Naive B cell (primary cell): ENCODE data around the gene GP9. TPM values are rescaled to one million over a fixed set of nuclear protein-coding genes. Genes with fewer than 3 reads are reported as not detected.

Experiments used
- ATAC-seq, 2 donors: fragments of 150-1000 bp; cut with Tn5 transposase; 2 replicates each; pipeline ENCODE4 v1.10.0; 2021; ENCODE audit warnings: low read depth in 2 of 2, mild to moderate bottlenecking in 2 of 2, moderate library complexity in 2 of 2
- DNase-seq: peaks from one replicate; pipeline ENCODE4 v3.0.0; 2022
- H3K27ac Mint-ChIP-seq, 6 donors: one replicate each; pipeline ENCODE4 v1.8.0; 2020 to 2022; ENCODE audit warnings: mild to moderate bottlenecking in 6 of 6, mixed read lengths in 6 of 6, moderate library complexity in 5 of 6, inconsistent platforms in 2 of 6
- H3K27me3 Mint-ChIP-seq, 3 donors: one replicate each; pipeline ENCODE4 v1.8.0; 2021 to 2022; ENCODE audit warnings: mixed read lengths in 3 of 3, mild to moderate bottlenecking in 1 of 3
- H3K36me3 Mint-ChIP-seq, 2 donors: one replicate each; pipeline ENCODE4 v1.8.0; 2020 to 2022; ENCODE audit warnings: mixed read lengths in 2 of 2, inconsistent platforms in 1 of 2, mild to moderate bottlenecking in 1 of 2
- H3K4me1 Mint-ChIP-seq, 3 donors: one replicate each; pipeline ENCODE4 v1.8.0; 2020 to 2022; ENCODE audit warnings: mixed read lengths in 3 of 3, inconsistent platforms in 1 of 3, mild to moderate bottlenecking in 1 of 3, moderate library complexity in 1 of 3
- H3K4me3 Mint-ChIP-seq, 8 donors: one replicate each; pipeline ENCODE4 v1.8.0; 2020 to 2022; ENCODE audit warnings: mild to moderate bottlenecking in 8 of 8, mixed read lengths in 8 of 8, moderate library complexity in 8 of 8, inconsistent platforms in 2 of 8
- H3K9me3 Mint-ChIP-seq, 7 donors: one replicate each; pipeline ENCODE4 v1.8.0; 2020 to 2022; ENCODE audit warnings: mixed read lengths in 7 of 7, mild to moderate bottlenecking in 5 of 7, inconsistent platforms in 2 of 7, moderate library complexity in 1 of 7
- polyA plus RNA-seq, 6 donors: library from polyadenylated mRNA; unstranded; fragments of 300-500 nt; fragmentation: Illumina TruSeq; gene quantifications; one replicate each; pipeline ENCODE4 v1.2.3, GENCODE V29; 2021; ENCODE audit warnings: low read depth in 6 of 6

The GP9 gene
- polyA plus RNA-seq: 1 to 10 TPM in 5 of 6 donors, under 1 TPM in 1; 0.99 to 6.8 (median 4.1) TPM

DNA sequence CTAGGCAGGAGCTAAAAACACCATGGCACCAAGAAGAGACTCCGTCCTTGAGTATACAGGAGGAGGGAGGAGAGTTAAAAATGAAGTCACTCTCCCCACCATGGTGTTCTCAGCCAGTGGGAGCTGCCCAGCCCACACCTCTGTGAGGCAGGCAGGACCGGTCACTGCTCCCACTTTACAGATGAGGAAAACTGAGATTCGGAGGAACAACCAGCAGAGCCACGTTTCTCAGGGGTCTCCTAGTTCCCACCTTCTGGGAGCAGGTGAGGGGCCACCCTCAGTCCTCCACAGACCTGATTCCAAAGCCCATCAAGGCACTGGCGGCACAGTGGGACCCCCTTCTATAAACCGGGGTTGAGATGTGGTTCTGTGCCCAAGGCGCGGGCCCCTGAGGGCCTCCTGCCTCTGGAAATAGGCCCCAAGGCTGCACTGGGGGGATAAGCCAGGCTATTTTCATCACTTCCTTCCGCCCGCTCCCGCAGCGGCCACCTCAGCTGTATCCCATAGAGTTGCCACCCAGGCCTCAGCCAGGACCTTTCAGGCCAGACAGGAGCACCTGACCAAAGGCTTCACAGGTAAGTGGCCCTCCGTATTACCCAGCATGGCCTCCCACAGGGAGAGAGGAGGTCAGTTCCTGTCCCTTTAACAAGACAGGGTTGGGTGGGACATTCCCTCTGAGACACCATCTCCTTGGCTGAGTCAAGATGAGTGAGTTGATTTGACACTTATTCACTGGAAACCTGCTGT lies at the start of gene GP9:
Gene GP9 (plus strand): TSS at position 504 of the 747 bp plus-strand sequence. CDS start 961 bp downstream, outside the sequence.
- Mint-ChIP-seq H3K36me3 (no peaks in the 10 kb centered on the region), H3K27ac (peak within 1 kb of the TSS in 3 of 6 donors; percentile 21 to 67 (median 62)), H3K4me1 (peaks cover 0 to 6% (median 4%) of the 10 kb centered on the region in 3 donors), H3K4me3 (peak within 1 kb of the TSS in 2 of 8 donors; percentile 25 to 50), H3K9me3 (no peaks in the 10 kb centered on the region), H3K27me3 (peaks cover 12 to 31% (median 19%) of the 10 kb centered on the region in 3 donors)
- DNase-seq: no peak
- no peak for ATAC-seq

DNA sequence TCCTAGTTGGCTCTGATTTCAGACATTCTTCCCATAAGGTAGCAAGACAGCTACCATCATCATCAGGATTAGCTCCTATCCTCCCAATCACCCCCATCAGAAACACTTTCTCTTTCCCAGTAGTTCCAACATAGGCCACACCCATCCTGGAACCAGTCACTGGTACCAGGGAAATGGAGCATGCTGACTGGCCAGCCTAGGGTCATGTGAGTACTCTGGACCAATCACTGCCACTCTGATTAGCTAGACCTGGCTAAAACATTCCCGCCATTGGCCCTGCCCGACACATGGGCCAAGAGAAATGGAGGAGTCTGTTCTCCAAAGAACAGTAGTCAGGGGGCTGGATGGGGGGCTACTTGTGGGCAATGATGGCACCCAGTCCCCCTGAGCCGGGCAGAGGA lies 47.1 kb upstream of the GP9 start:
- peaks cover 32 to 40% (median 36%) of the 10 kb centered on the region in 3 donors for H3K4me1 Mint-ChIP-seq
- H3K36me3 Mint-ChIP-seq: no peaks in the 10 kb centered on the region
- peaks cover 0 to 2% (median 0%) of the 10 kb centered on the region in 7 donors for H3K9me3 Mint-ChIP-seq
- H3K27me3 Mint-ChIP-seq: peaks cover 0 to 4% (median 0%) of the 10 kb centered on the region in 3 donors
- ATAC-seq (no peak), DNase-seq (no peak)
- peak overlapping the region in 1 of 6 donors; percentile 17 for H3K27ac Mint-ChIP-seq
- no peak overlapping the region for H3K4me3 Mint-ChIP-seq

DNA sequence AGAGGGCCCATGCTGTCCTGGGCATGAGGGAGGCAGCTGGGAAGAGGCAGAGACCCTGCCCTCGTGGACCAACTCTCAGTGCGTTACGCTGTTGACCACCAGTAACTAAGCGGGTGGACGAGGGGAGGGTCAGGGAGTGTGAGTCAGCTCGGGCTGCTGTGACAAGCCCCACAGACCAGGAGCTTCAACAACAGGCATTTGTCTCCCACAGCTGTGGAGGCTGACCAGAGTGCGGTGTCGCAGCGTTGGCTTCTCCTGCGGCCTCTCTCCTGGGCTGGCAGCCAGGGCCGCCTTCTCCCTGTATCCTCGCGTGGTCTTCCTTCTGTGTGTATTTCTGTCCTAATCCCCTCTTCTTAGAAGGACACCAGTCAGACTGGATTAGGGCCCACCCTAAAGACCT lies 46.4 kb upstream of the GP9 start:
- H3K4me1 Mint-ChIP-seq: peaks cover 32 to 46% (median 42%) of the 10 kb centered on the region in 3 donors

DNA sequence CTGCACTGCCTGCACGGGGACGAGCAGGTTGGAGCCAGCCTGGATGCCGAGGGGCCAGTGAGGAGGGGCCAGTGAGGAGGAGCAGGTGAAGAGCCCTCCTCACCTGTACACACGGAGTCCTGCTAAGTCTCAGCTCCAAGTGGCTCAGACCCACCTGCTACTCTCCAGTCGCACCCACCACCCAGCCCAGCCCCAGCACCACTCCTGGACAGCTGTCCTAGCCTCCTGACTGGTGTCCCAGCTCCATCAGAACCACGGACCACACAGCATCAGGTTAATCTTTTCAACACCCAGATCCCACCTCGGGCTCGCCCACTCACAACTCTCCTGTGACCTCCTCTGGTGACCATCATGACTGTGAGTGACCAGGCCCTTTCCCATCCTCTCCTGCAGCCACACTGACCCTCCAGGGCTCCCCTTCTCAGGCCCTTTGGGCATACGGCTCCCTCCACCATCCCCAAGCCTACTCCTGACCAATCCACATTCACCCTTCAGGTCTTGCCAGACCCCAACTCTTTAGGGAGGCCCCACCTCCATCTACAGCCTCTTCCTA lies 45.7 kb upstream of the GP9 start:
- no peaks in the 10 kb centered on the region for H3K36me3 Mint-ChIP-seq
- DNase-seq: no peak
- peak overlapping the region; percentile 61 to 100 (median 94) for H3K27ac Mint-ChIP-seq
- H3K27me3 Mint-ChIP-seq: peaks cover 0 to 4% (median 0%) of the 10 kb centered on the region in 3 donors
- peak overlapping the region in 4 of 8 donors; percentile 15 to 85 (median 66) for H3K4me3 Mint-ChIP-seq
- H3K9me3 Mint-ChIP-seq: peaks cover 0 to 2% (median 0%) of the 10 kb centered on the region in 7 donors
- H3K4me1 Mint-ChIP-seq: peaks cover 32 to 48% (median 42%) of the 10 kb centered on the region in 3 donors
- ATAC-seq: no peak

More for the DNA sequence above, 46.4 kb upstream of the GP9 start:
- no peak for DNase-seq
- no peak for ATAC-seq
- no peaks in the 10 kb centered on the region for H3K36me3 Mint-ChIP-seq
- peak overlapping the region in 2 of 6 donors; percentile 42 to 96 for H3K27ac Mint-ChIP-seq
- peaks cover 0 to 4% (median 0%) of the 10 kb centered on the region in 3 donors for H3K27me3 Mint-ChIP-seq
- peak overlapping the region in 1 of 8 donors; percentile 47 for H3K4me3 Mint-ChIP-seq
- H3K9me3 Mint-ChIP-seq: peaks cover 0 to 2% (median 0%) of the 10 kb centered on the region in 7 donors

DNA sequence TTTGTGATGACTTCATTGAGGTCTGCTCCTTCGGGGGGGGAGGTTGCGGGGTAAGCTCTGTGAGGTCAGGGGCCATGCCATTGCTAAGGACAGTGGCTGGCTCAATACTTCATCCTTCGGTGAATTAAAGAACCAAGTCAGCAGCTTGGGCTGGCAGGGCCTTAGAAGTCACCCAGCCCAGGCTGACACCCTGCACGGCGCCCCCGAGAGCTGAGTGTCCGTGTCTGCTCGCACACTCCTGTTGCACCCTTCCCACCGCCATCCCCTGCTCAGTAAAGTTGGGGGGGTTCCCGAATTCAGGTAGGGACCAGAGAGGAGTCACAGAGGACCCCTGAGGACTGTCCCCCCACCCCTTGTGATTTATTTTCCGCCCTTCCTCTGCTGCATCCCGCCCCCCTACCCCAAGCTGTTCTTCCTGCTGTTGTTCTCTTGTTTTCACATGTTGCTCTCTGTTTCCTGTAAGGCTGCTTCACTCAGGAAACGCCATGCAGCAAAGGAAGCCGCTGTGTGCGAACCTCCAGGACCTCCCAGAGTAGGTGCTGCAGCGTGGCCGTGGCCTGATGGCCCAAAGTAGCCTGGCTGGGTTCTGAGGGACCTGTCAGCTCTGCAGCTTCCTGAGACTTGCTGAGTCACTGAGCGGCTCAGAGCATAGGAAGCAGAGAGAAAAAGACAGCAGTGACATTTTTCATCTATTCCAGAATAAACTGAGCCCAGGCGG lies 45.0 kb upstream of the GP9 start:
- peaks cover 32 to 48% (median 42%) of the 10 kb centered on the region in 3 donors for H3K4me1 Mint-ChIP-seq
- no peak for DNase-seq
- H3K36me3 Mint-ChIP-seq: no peaks in the 10 kb centered on the region
- no peaks in the 10 kb centered on the region for H3K27me3 Mint-ChIP-seq
- H3K9me3 Mint-ChIP-seq: peaks cover 0 to 2% (median 0%) of the 10 kb centered on the region in 7 donors
- ATAC-seq: no peak
- H3K27ac Mint-ChIP-seq: peak overlapping the region; percentile 32 to 100 (median 99)
- peak overlapping the region; percentile 23 to 88 (median 82) for H3K4me3 Mint-ChIP-seq

DNA sequence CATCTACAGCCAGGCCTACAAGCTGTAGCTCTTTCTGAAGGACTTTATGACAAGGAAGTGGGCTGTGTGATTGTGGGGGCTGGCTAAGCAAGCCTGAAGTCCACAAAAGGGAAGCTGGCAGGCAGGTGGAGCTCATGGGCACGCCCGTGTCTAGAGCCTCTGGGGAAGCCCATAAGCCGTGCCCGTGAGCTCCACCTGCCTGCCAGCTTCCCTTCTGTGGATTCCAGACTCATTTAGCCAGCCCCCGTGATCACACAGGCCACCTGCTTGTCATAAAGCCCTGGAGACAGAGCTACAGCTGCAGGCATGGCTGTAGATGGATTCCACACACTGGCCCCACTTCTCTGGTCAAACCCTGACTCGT lies 44.2 kb upstream of the GP9 start:
- ATAC-seq (peak; percentile 79 to 86), DNase-seq (peak; percentile 86)
- Mint-ChIP-seq H3K27me3 (no peaks in the 10 kb centered on the region), H3K9me3 (peaks cover 0 to 2% (median 0%) of the 10 kb centered on the region in 7 donors), H3K4me3 (peak overlapping the region; percentile 23 to 88 (median 82)), H3K36me3 (no peaks in the 10 kb centered on the region), H3K27ac (peak overlapping the region; percentile 96 to 100 (median 99)), H3K4me1 (peaks cover 32 to 48% (median 42%) of the 10 kb centered on the region in 3 donors)

DNA sequence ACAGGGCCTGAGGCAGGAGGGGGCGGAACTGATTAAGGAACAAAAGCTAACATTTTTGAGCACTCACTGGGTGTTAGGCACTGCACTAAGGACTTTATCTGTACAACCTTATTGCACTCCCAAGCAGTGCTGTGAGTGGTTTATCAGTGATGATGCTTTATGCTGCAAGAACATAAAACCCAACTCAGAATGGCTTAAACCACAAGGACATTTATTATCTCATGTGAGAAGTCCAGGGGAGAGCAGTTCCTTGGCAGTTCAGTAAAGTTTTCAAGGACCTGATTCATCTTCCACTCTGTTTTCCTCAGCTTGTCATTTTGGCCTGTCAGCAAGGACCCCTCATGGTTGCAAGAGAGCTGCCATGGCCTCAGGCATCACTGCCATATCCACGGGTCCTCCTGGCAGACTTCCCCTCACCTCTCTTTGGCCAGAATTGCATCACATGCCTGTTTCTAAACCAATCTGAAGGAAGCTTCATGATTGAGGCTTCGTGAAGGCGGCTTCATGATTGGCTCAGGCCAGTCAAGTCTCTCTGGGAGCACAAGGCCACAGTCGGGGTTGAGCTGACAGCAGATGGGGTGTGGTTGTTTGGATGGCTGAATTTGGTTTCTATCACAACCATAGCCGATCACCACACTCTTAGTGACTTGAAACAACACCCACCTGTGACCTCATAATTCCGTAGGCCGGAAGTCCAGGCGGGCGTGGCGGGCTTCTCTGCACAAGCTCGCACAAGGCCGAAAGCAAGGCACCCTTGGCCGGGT lies 43.7 kb upstream of the GP9 start:
- Mint-ChIP-seq H3K27ac (peak overlapping the region; percentile 96 to 100 (median 99)), H3K27me3 (no peaks in the 10 kb centered on the region), H3K9me3 (peaks cover 0 to 2% (median 0%) of the 10 kb centered on the region in 7 donors), H3K4me3 (peak overlapping the region; percentile 70 to 88 (median 82)), H3K4me1 (peaks cover 32 to 48% (median 42%) of the 10 kb centered on the region in 3 donors), H3K36me3 (no peaks in the 10 kb centered on the region)
- ATAC-seq (peak; percentile 64 to 72), DNase-seq (peak; percentile 75)

DNA sequence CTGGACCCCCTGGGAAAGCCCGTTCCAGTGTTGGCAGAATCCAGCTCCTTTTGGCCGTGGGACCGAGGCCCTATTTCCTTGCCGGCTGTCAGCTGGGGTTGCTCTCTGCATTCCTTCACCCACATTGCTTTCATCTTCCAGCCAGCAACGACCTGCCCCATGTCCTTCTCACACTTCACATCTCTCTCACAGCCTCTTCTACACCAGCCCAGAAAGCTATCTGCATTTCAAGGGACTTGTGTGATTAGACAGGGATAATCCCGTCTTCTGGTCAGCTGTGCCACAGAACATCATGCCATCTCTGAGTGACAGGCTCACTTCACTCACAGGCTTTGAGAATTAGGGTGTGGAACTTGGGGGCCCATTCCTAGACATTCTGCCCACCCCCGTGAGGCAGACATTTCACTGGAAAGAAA lies 43.1 kb upstream of the GP9 start:
- DNase-seq (no peak), ATAC-seq (peak in 1 of 2 donors; percentile 1)
- Mint-ChIP-seq H3K9me3 (peaks cover 0 to 2% (median 0%) of the 10 kb centered on the region in 7 donors), H3K4me3 (peak overlapping the region; percentile 2 to 88 (median 82)), H3K4me1 (peaks cover 32 to 48% (median 42%) of the 10 kb centered on the region in 3 donors), H3K27ac (peak overlapping the region; percentile 96 to 100 (median 99)), H3K36me3 (no peaks in the 10 kb centered on the region), H3K27me3 (no peaks in the 10 kb centered on the region)

DNA sequence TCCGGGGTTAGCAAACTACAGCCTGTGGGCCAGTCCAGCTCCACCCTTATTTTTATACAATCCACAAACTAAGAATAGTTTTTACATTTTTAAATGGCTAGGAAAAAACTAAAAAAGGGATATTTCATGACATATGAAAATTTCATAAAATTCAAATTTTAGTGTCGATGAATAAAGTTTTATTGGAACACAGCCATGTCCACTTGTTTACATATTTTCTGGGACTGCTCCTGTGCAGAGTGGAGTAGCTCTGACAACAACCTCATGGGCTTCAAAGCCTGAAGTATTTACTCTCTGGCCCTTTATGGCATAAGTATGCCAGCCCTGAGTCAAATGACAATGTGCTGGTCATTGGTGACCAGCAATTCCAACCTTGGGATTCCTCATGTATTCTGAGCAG lies 42.3 kb upstream of the GP9 start:
- H3K4me1 Mint-ChIP-seq: peaks cover 32 to 48% (median 42%) of the 10 kb centered on the region in 3 donors
- peak overlapping the region; percentile 90 to 100 (median 98) for H3K27ac Mint-ChIP-seq
- peaks cover 0 to 5% (median 0%) of the 10 kb centered on the region in 7 donors for H3K9me3 Mint-ChIP-seq
- H3K36me3 Mint-ChIP-seq: no peaks in the 10 kb centered on the region
- no peak overlapping the region for H3K4me3 Mint-ChIP-seq
- no peak for DNase-seq
- no peak for ATAC-seq
- H3K27me3 Mint-ChIP-seq: no peaks in the 10 kb centered on the region

DNA sequence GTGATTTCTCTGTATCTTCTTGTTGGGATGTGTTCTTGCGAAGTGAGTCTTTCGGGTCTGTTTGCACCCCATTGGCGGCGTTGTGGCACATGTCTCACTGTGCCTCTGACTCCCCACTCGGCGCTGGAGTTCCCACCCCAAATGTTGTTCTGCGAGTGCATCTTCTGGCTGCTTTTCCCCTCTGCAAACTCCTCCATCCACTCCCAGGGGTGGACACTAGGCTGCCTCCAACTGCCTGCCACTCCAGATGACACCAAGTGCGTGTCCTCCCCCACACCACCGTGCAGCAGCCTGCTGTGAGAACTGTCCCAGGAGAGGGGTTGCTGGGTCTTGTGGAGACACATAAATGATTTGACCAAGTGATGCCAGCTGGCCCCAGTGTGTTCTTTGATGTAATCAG lies 41.8 kb upstream of the GP9 start:
- Mint-ChIP-seq H3K4me1 (peaks cover 32 to 48% (median 42%) of the 10 kb centered on the region in 3 donors), H3K4me3 (peak overlapping the region in 2 of 8 donors; percentile 0 to 70), H3K27me3 (no peaks in the 10 kb centered on the region), H3K27ac (peak overlapping the region; percentile 83 to 100 (median 93)), H3K36me3 (no peaks in the 10 kb centered on the region), H3K9me3 (peaks cover 0 to 5% (median 0%) of the 10 kb centered on the region in 7 donors)
- DNase-seq: no peak
- no peak for ATAC-seq

DNA sequence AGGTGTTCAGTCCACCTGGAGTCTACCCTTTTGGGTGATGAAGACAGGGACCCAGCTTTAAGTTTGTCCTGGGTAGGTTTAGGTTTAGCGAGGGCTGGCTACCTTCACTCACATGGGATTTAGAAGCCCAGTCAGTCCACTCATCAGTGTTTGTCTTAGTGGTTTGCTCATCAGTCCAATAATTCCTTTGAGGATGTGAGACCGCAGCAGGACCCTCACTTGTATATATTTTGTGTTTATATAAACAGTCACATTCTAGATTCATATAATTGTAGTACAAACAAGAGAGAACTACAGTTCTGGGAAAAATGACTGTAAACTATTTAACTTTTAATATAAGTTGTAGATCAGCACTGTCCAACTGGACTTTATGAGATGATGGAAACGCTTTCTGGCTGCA lies 41.3 kb upstream of the GP9 start:
- DNase-seq (no peak), ATAC-seq (no peak)
- Mint-ChIP-seq H3K27me3 (no peaks in the 10 kb centered on the region), H3K4me3 (no peak overlapping the region), H3K36me3 (no peaks in the 10 kb centered on the region), H3K9me3 (peaks cover 0 to 5% (median 0%) of the 10 kb centered on the region in 7 donors), H3K4me1 (peaks cover 32 to 48% (median 42%) of the 10 kb centered on the region in 3 donors), H3K27ac (peak overlapping the region in 5 of 6 donors; percentile 6 to 98 (median 90))

DNA sequence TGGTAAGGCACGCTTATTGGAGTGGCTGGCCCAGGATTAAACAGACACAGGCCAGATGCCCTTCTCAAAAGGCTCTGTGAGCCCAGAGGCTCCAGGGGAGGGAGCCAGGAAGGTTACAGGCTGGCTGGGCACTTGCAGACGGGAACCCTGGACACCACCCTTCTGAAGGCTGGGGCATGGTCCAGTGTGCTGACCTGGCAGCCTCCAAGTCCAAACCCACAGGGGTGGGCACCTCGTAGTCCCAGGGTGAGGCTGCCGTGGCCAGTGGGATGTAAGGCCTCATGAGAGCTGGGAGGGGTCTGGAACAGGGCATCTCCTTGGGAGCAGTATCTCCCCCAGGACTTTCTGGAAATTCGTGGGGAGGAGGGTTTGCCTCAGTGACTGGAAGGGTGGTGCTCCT lies 39.9 kb upstream of the GP9 start:
- Mint-ChIP-seq H3K4me3 (no peak overlapping the region), H3K4me1 (peaks cover 23 to 38% (median 37%) of the 10 kb centered on the region in 3 donors), H3K36me3 (no peaks in the 10 kb centered on the region), H3K27me3 (no peaks in the 10 kb centered on the region), H3K9me3 (peaks cover 0 to 5% (median 0%) of the 10 kb centered on the region in 7 donors), H3K27ac (peak overlapping the region in 1 of 6 donors; percentile 59)
- no peak for ATAC-seq
- DNase-seq: no peak
